Epidermal melanocyte (primary cell): ENCODE data around the gene CEP104.
"Not testable (repeated sequence)": the region's sequence is repeated elsewhere in the genome, so short reads cannot be mapped to it uniquely, and the experiment has no call there.

Experiments used
- DNase-seq: peaks from one replicate; pipeline ENCODE4 v3.0.0; 2011; ENCODE audit warnings: low spot score; ENCODE audit not compliant: insufficient read length

Gene CEP104

GRCh38 chr1:3827813-3828307 is 29.2 kb downstream of the CEP104 start:
- no peak for DNase-seq

- DNase-seq, result no peak
These were observed 31.7 kb downstream of the CEP104 start for GRCh38 chr1:3825356-3825755.

GRCh38 chr1:3824650-3825049 is 32.4 kb downstream of the CEP104 start:
- no peak for DNase-seq

GRCh38 chr1:3822421-3822820 is 34.6 kb downstream of the CEP104 start:
- no peak for DNase-seq

- no peak for DNase-seq
These were observed 35.1 kb downstream of the CEP104 start for GRCh38 chr1:3821908-3822307.

GRCh38 chr1:3821447-3821846 is 35.6 kb downstream of the CEP104 start:
- no peak for DNase-seq

GRCh38 chr1:3821004-3821403 is 36.0 kb downstream of the CEP104 start:
- no peak for DNase-seq

- DNase-seq, result no peak
These were observed 36.7 kb downstream of the CEP104 start for GRCh38 chr1:3820316-3820715.

GRCh38 chr1:3819771-3820200 is 37.2 kb downstream of the CEP104 start:
- no peak for DNase-seq

GRCh38 chr1:3817821-3818597 is 39.0 kb downstream of the CEP104 start:
- no peak for DNase-seq

GRCh38 chr1:3817138-3817740 is 39.8 kb downstream of the CEP104 start:
- DNase-seq, result no peak

GRCh38 chr1:3816331-3817137 is 40.5 kb downstream of the CEP104 start:
- no peak for DNase-seq

GRCh38 chr1:3814771-3815561 is 42.0 kb downstream of the CEP104 start:
- no peak for DNase-seq

- no peak for DNase-seq
These were observed 42.9 kb downstream of the CEP104 start for GRCh38 chr1:3814065-3814464.

GRCh38 chr1:3811595-3811911 is 45.5 kb downstream of the CEP104 start:
- DNase-seq, result no peak

GRCh38 chr1:3810149-3810761 is 46.8 kb downstream of the CEP104 start:
- not testable (repeated sequence) for DNase-seq

GRCh38 chr1:3809680-3810079 is 47.3 kb downstream of the CEP104 start:
- DNase-seq, result no peak

- DNase-seq, result no peak
These were observed 49.2 kb downstream of the CEP104 start for GRCh38 chr1:3807769-3808168.

GRCh38 chr1:3805038-3805437 is 52.0 kb downstream of the CEP104 start:
- no peak for DNase-seq

- not testable (repeated sequence) for DNase-seq
These were observed 52.4 kb downstream of the CEP104 start for GRCh38 chr1:3804627-3804944.
